GM19193 (cell line): ENCODE data around the gene ME2.
A peak's percentile ranks its signal among the peaks of the same experiment; 100 is the strongest.

ENCODE experiments used
- POLR2A ChIP-seq: IDR thresholded peaks from 4 replicates; pipeline ENCODE4 v1.6.1; 2011; ENCODE audit not compliant: insufficient read depth, insufficient read length; ENCODE audit errors: extremely low read depth

ME2 gene

GRCh38 chr18:50878345-50879301 lies at the start of gene ME2:
TSS of gene ME2 (plus strand) at chr18:50879118. CDS start at chr18:50895821, 16,703 bp downstream.
- TF ChIP-seq POLR2A: peak; percentile 87

GRCh38 chr18:50829644-50830043 lies 49.3 kb upstream of the ME2 start:
- TF ChIP-seq POLR2A: no peak

GRCh38 chr18:50830544-50830943 lies 48.4 kb upstream of the ME2 start:
- no peak for TF ChIP-seq POLR2A

- no peak for TF ChIP-seq POLR2A
Measured at GRCh38 chr18:50832754-50833153, 46.2 kb upstream of the ME2 start.

- TF ChIP-seq POLR2A: no peak
Measured at GRCh38 chr18:50836521-50836957, 42.4 kb upstream of the ME2 start.

- no peak for TF ChIP-seq POLR2A
Measured at GRCh38 chr18:50839341-50839740, 39.6 kb upstream of the ME2 start.

- TF ChIP-seq POLR2A: no peak
Measured at GRCh38 chr18:50839996-50840395, 38.9 kb upstream of the ME2 start.

GRCh38 chr18:50842846-50843245 lies 36.1 kb upstream of the ME2 start:
- TF ChIP-seq POLR2A: no peak

GRCh38 chr18:50844554-50844953 lies 34.4 kb upstream of the ME2 start:
- TF ChIP-seq POLR2A: no peak

- TF ChIP-seq POLR2A: no peak
Measured at GRCh38 chr18:50844960-50845359, 34.0 kb upstream of the ME2 start.

GRCh38 chr18:50847192-50847591 lies 31.7 kb upstream of the ME2 start:
- TF ChIP-seq POLR2A: no peak

GRCh38 chr18:50848061-50848551 lies 30.8 kb upstream of the ME2 start:
- TF ChIP-seq POLR2A: no peak

- no peak for TF ChIP-seq POLR2A
Measured at GRCh38 chr18:50848991-50849390, 29.9 kb upstream of the ME2 start.

- TF ChIP-seq POLR2A: no peak
Measured at GRCh38 chr18:50849419-50849821, 29.5 kb upstream of the ME2 start.

- no peak for TF ChIP-seq POLR2A
Measured at GRCh38 chr18:50850307-50851065, 28.4 kb upstream of the ME2 start.
